Gastrocnemius medialis (tissue), 4 donors: Measurements from ENCODE around the gene ACKR2.

Source experiments
- POLR2A ChIP-seq, 2 donors: fragments of 450-650 bp; IDR thresholded peaks; one replicate each; pipeline ENCODE4 v1.6.1; 2017; ENCODE audit warnings: antibody characterized with exemption in 2 of 2, mild to moderate bottlenecking in 2 of 2, moderate library complexity in 2 of 2
- TF ChIP-seq, protein P1 (sequence below), 5 experiments: fragments of 450-650 bp in 3 of 5; fragments of 200-600 bp in 2 of 5; sonication (generic) in 2 of 5; IDR thresholded peaks in 4 of 5; conservative IDR thresholded peaks in 1 of 5; 1 replicate in 4 of 5; 2 replicates in 1 of 5; pipeline ENCODE4 v1.5.1; 2016 to 2019; ENCODE audit warnings: antibody characterized with exemption in 5 of 5, mild to moderate bottlenecking in 3 of 5, moderate library complexity in 3 of 5

DNA sequence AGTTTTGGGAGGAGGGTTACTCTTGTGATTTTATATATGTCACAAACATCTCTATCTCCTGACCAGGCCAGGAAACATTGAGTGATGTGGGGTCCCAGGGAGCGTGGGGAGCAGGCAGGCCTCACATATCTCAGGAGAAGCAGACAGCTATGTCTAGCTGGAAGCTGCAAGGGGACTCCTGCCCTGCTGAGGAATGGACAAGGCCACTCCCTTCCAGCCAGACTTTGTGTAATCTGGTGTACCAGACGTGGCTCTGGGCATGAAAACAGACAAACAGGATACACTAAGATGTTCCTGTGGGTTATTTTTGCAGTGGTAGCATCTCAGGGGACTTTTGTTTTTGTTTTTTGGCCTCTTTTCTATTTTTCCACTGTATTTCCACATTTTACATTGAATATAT is 43.2 kb downstream of the ACKR2 start:
- no peak for TF ChIP-seq POLR2A (IDR thresholded peaks at IDR 0.05)
- TF ChIP-seq, protein P1, sequence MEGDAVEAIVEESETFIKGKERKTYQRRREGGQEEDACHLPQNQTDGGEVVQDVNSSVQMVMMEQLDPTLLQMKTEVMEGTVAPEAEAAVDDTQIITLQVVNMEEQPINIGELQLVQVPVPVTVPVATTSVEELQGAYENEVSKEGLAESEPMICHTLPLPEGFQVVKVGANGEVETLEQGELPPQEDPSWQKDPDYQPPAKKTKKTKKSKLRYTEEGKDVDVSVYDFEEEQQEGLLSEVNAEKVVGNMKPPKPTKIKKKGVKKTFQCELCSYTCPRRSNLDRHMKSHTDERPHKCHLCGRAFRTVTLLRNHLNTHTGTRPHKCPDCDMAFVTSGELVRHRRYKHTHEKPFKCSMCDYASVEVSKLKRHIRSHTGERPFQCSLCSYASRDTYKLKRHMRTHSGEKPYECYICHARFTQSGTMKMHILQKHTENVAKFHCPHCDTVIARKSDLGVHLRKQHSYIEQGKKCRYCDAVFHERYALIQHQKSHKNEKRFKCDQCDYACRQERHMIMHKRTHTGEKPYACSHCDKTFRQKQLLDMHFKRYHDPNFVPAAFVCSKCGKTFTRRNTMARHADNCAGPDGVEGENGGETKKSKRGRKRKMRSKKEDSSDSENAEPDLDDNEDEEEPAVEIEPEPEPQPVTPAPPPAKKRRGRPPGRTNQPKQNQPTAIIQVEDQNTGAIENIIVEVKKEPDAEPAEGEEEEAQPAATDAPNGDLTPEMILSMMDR (IDR thresholded peaks at IDR 0.05 in 4 of 5, conservative IDR thresholded peaks at IDR 0.05 in 1 of 5), result no peak
